ENCODE measurements around the gene ZP3.
A peak's percentile ranks its signal among the peaks of the same experiment; 100 is the strongest.
"Not testable (repeated sequence)": the region's sequence is repeated elsewhere in the genome, so short reads cannot be mapped to it uniquely, and the experiment has no call there.

The ZP3 gene

GRCh38 chr7:76424413-76425111, at the start of gene ZP3:
Gene ZP3 (plus strand): TSS chr7:76424950. CDS start chr7:76424965, 15 bp downstream.
- DNase-seq (ENCODE audit: low read depth) = no peak

GRCh38 chr7:76375251-76375650, 49.5 kb upstream of the ZP3 start:
- DNase-seq (ENCODE audit: low read depth) = no peak

GRCh38 chr7:76377186-76377918, 47.4 kb upstream of the ZP3 start:
- peak; percentile 75 for DNase-seq (ENCODE audit: low read depth)

GRCh38 chr7:76380623-76380966, 44.2 kb upstream of the ZP3 start:
- peak; percentile 50 for DNase-seq (ENCODE audit: low read depth)

- no peak for DNase-seq (ENCODE audit: low read depth)
These were observed 42.9 kb upstream of the ZP3 start for GRCh38 chr7:76381814-76382213.

- peak; percentile 47 for DNase-seq (ENCODE audit: low read depth)
These were observed 41.4 kb upstream of the ZP3 start for GRCh38 chr7:76383089-76383944.

- peak; percentile 59 for DNase-seq (ENCODE audit: low read depth)
These were observed 38.0 kb upstream of the ZP3 start for GRCh38 chr7:76386691-76387260.

GRCh38 chr7:76387789-76388188, 37.0 kb upstream of the ZP3 start:
- DNase-seq (ENCODE audit: low read depth) = not testable (repeated sequence)

- DNase-seq (ENCODE audit: low read depth) = no peak
These were observed 34.7 kb upstream of the ZP3 start for GRCh38 chr7:76390092-76390491.

GRCh38 chr7:76392531-76393115, 32.1 kb upstream of the ZP3 start:
- DNase-seq (ENCODE audit: low read depth) = no peak

GRCh38 chr7:76393116-76394031, 31.4 kb upstream of the ZP3 start:
- peak; percentile 88 for DNase-seq (ENCODE audit: low read depth)

- no peak for DNase-seq (ENCODE audit: low read depth)
These were observed 29.8 kb upstream of the ZP3 start for GRCh38 chr7:76394957-76395356.

- DNase-seq (ENCODE audit: low read depth) = not testable (repeated sequence)
These were observed 29.2 kb upstream of the ZP3 start for GRCh38 chr7:76395605-76395964.

GRCh38 chr7:76395965-76396726, 28.6 kb upstream of the ZP3 start:
- DNase-seq (ENCODE audit: low read depth) = no peak

GRCh38 chr7:76396864-76397263, 27.9 kb upstream of the ZP3 start:
- DNase-seq (ENCODE audit: low read depth) = no peak

GRCh38 chr7:76397409-76398183, 27.2 kb upstream of the ZP3 start:
- DNase-seq (ENCODE audit: low read depth) = peak; percentile 63

GRCh38 chr7:76400248-76400647, 24.5 kb upstream of the ZP3 start:
- no peak for DNase-seq (ENCODE audit: low read depth)

GRCh38 chr7:76403097-76403496, 21.7 kb upstream of the ZP3 start:
- DNase-seq (ENCODE audit: low read depth) = not testable (repeated sequence)

GRCh38 chr7:76403780-76404494, 20.8 kb upstream of the ZP3 start:
- no peak for DNase-seq (ENCODE audit: low read depth)
